ENCODE results near the gene BRD7. TPM values are rescaled to one million over a fixed set of nuclear protein-coding genes. Genes with fewer than 3 reads are reported as not detected.
A peak's percentile ranks its signal among the peaks of the same experiment; 100 is the strongest.

The BRD7 gene
- total and polyA plus RNA-seq, 2 of the 13 experiments (the other 11 are each of a cell fraction or from before 2014, with no cell fraction given) = 82.3 to 149 TPM

DNA sequence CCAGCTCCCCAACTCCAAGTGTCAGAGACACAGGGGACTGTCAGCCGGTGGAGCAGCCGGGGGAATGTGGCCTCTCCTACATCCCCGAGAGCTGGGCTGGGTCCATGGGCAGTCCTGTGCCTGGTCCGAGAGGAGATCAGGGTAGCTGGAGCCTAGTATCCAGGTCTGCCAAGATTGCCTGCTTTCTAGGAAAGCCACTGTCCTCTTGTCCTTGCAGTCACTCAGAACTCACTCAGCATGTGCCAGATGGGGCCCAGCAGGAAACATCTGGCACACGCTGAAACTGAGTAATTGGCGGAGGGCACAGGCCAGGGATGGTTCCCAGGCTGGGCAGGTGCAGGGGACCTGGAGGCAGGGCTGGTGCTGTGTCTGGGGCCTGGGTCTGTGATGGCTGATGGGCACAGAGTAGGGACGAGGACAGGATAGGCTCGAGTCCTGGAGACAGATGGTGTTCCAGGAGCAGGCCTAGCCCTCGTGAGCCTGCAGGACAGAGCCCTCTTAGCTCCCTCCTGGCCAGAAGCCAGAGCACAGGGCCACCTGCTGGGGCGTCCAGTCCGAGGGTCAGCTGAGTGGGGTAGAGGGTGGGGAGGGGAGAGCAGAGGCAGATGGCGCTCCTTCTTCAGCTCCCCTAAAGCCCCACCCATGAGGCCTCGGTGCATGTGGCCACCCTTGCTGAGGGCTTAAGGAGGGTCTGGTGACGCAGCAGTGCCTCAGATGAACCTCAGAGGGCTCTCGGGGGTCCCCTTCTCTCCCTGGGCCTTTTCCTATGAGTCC, 71.3 kb downstream of the BRD7 start (continued):
- TF ChIP-seq, protein P1, sequence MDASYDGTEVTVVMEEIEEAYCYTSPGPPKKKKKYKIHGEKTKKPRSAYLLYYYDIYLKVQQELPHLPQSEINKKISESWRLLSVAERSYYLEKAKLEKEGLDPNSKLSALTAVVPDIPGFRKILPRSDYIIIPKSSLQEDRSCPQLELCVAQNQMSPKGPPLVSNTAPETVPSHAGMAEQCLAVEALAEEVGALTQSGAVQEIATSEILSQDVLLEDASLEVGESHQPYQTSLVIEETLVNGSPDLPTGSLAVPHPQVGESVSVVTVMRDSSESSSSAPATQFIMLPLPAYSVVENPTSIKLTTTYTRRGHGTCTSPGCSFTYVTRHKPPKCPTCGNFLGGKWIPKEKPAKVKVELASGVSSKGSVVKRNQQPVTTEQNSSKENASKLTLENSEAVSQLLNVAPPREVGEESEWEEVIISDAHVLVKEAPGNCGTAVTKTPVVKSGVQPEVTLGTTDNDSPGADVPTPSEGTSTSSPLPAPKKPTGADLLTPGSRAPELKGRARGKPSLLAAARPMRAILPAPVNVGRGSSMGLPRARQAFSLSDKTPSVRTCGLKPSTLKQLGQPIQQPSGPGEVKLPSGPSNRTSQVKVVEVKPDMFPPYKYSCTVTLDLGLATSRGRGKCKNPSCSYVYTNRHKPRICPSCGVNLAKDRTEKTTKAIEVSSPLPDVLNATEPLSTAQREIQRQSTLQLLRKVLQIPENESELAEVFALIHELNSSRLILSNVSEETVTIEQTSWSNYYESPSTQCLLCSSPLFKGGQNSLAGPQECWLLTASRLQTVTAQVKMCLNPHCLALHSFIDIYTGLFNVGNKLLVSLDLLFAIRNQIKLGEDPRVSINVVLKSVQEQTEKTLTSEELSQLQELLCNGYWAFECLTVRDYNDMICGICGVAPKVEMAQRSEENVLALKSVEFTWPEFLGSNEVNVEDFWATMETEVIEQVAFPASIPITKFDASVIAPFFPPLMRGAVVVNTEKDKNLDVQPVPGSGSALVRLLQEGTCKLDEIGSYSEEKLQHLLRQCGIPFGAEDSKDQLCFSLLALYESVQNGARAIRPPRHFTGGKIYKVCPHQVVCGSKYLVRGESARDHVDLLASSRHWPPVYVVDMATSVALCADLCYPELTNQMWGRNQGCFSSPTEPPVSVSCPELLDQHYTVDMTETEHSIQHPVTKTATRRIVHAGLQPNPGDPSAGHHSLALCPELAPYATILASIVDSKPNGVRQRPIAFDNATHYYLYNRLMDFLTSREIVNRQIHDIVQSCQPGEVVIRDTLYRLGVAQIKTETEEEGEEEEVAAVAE (CRISPR knock-in tag; IDR thresholded peaks at IDR 0.05; ENCODE audit: borderline replicate concordance) = no peak
- TF ChIP-seq MZF1 (CRISPR knock-in tag; IDR thresholded peaks at IDR 0.05; ENCODE audit: borderline replicate concordance) (no peak), JUN (CRISPR knock-in tag; IDR thresholded peaks at IDR 0.05) (peak; percentile 63; the same call in 1 of the 2 replicates), ZNF124 (CRISPR knock-in tag; IDR thresholded peaks at IDR 0.05) (no peak), NFATC3 (CRISPR knock-in tag; IDR thresholded peaks at IDR 0.05) (no peak), NR2F1 (CRISPR knock-in tag; IDR thresholded peaks at IDR 0.05) (no peak), SETDB1 (CRISPR knock-in tag; IDR thresholded peaks at IDR 0.05; ENCODE audit: borderline replicate concordance) (no peak), ISL2 (CRISPR knock-in tag; IDR thresholded peaks at IDR 0.05) (no peak), PTBP1 (IDR thresholded peaks at IDR 0.05; ENCODE audit: low read depth, low read length, poor library complexity, severe bottlenecking) (no peak), RNF2 (conservative IDR thresholded peaks at IDR 0.05; ENCODE audit: low read depth) (0 out of 2 replicates have a peak, but pooled peaks have one; percentile 45), DMAP1 (CRISPR knock-in tag; IDR thresholded peaks at IDR 0.05) (no peak)
- TF ChIP-seq, protein P2, sequence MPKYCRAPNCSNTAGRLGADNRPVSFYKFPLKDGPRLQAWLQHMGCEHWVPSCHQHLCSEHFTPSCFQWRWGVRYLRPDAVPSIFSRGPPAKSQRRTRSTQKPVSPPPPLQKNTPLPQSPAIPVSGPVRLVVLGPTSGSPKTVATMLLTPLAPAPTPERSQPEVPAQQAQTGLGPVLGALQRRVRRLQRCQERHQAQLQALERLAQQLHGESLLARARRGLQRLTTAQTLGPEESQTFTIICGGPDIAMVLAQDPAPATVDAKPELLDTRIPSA (CRISPR knock-in tag; IDR thresholded peaks at IDR 0.05; ENCODE audit: borderline replicate concordance) = no peak
- TF ChIP-seq, protein P3, sequence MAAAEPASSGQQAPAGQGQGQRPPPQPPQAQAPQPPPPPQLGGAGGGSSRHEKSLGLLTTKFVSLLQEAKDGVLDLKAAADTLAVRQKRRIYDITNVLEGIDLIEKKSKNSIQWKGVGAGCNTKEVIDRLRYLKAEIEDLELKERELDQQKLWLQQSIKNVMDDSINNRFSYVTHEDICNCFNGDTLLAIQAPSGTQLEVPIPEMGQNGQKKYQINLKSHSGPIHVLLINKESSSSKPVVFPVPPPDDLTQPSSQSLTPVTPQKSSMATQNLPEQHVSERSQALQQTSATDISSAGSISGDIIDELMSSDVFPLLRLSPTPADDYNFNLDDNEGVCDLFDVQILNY (CRISPR knock-in tag; conservative IDR thresholded peaks at IDR 0.05) = no peak
- TF ChIP-seq, protein P4, sequence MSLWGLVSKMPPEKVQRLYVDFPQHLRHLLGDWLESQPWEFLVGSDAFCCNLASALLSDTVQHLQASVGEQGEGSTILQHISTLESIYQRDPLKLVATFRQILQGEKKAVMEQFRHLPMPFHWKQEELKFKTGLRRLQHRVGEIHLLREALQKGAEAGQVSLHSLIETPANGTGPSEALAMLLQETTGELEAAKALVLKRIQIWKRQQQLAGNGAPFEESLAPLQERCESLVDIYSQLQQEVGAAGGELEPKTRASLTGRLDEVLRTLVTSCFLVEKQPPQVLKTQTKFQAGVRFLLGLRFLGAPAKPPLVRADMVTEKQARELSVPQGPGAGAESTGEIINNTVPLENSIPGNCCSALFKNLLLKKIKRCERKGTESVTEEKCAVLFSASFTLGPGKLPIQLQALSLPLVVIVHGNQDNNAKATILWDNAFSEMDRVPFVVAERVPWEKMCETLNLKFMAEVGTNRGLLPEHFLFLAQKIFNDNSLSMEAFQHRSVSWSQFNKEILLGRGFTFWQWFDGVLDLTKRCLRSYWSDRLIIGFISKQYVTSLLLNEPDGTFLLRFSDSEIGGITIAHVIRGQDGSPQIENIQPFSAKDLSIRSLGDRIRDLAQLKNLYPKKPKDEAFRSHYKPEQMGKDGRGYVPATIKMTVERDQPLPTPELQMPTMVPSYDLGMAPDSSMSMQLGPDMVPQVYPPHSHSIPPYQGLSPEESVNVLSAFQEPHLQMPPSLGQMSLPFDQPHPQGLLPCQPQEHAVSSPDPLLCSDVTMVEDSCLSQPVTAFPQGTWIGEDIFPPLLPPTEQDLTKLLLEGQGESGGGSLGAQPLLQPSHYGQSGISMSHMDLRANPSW (CRISPR knock-in tag; IDR thresholded peaks at IDR 0.05; ENCODE audit: borderline replicate concordance) = no peak
- TF ChIP-seq, protein P5, sequence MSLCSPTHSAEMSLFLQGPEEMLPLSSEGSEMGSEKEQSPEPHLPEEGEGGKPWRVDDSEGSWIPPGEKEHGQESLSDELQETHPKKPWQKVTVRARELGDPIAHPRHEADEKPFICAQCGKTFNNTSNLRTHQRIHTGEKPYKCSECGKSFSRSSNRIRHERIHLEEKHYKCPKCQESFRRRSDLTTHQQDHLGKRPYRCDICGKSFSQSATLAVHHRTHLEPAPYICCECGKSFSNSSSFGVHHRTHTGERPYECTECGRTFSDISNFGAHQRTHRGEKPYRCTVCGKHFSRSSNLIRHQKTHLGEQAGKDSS (CRISPR knock-in tag; IDR thresholded peaks at IDR 0.05; ENCODE audit: borderline replicate concordance, low read depth) = 0 out of 2 replicates have a peak, but pooled peaks have one; percentile 35

Data from HepG2 (cell line).